ENCODE results near the gene DGAT2.

DGAT2 gene

DNA sequence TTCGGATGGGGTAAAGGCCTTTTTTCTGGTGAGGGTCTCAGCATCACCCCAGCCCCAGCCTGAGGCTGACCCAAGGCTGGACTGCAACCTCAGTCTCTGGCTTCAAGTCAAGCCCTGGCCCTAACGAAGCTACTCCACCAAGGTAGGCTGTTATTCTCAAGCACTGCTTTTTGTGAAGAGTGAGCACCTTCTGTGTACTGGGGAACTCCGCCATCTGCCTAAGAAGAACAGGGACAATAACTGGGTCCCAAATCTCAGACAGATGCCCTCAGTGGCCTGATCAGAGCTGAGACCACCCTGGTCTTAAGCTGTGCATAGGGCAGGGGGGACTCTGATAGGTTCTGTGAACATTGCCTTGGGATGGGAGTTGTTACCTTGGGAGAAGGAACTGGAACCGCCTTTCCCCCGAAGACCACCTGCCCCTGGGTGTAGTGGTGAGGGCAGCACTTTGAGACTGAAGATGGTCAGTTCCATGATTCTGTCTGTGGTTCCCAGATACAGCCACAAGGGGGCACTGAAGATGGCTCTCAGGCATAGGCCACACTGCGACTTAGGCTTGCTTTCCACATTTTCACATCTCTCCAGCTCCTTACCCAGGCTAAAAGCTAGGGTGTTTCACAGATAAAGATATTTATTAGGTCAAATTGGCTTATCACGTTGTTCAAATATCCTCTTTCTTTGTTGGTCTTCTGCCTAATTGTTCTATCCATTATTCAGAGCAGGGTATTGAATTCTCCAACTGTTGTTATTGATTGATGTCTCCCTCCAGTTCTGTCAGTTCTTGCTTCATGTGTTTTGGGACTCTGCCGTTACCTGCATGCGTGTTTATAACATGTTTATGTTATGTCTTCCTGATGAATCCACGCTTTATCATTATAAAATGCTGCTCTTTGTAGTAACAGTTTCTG lies 34.6 kb downstream of the DGAT2 start:
- DNase-seq = peak; percentile 19

DNA sequence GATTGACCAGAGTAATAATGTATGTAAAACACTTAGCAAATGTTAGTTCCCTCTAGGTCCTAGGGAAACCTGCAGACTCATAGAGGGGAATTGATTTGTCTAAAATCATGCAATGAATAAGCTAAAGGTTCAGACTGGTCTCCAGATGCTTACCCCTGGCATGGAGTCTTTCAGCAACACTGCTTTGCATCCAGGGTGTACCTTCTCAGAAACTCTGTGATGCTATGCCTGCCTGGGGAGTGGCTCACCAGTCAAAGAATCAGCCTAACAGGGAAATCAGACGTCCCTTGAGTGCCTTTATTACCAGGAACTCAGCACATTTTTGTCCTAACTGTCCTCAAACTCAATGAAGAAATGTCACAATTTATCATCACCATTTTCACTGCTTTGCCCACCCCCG lies 40.5 kb downstream of the DGAT2 start:
- no peak for DNase-seq

DNA sequence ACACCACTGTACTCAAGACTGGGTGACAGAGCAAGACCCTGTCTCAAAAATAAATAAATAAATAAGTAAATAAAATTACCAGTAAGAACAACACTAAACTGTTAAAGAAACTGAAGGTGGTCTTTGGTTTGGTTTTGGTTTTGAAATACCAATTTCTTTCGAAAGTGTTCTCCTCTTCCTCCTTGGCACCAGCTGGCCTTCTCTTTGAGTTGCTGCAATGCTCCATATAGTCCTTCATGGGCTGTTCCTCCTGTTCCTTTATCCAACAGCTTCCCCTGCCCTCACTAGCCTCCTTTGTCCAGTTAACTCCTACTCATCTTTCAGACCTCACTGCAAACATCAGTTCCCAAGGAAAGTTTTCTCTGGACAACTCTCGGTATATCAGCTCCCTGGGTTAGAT lies 41.4 kb downstream of the DGAT2 start:
- DNase-seq = peak; percentile 43

DNA sequence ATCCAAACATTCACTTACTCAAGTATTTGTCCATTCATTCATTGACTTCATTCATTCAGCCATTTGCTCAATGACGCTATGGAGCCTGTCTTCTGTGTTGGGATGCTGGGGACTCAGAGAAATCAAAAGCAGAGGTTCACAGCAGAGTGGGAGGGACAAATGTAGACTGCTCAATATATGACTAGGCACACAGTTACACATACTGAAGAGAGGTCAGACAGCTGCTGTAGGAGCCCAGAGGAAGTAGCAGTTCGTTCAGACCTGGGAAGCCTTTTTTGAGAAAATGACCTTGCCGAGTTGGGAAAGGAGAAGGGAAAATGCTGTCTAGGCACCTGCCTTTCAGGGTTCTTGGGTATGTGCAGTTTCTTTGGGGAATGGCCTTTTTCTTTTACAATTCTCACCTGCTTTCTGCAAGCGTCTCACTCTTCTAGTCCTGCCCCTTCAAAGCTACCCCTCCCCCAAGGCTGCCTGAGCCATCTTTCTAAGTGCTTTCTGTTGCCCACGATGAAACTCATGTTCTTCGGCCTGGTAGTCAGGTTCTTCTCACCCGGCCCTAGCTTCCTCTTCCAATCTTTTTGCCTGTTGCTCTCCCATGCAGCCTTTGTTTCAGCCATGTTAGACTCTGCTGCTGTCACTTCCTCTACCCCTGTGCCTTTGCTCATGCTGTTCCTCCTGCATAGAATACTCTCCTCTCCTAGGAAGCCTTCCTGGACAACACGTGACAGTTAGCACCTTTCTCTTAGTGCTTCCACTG lies 42.2 kb downstream of the DGAT2 start:
- DNase-seq = peak; percentile 12

DNA sequence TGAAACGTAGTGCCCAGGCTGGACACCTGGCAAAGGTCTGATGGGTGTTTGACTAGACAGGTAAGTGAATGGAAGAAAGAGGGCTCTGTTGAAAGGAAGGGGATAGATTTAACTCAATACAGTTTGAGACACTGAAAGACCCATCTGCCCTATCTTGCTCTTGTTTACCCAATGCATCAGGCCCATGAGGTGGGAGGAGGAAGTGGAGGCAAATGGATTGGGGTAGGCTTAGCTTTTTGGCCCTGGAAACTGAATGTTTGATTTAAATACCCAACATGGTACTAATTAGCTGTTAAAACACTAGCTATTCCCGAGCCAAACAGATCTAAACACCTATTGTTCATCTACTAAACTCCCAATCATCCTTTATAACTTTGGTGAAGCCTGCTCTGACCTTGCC lies 42.9 kb downstream of the DGAT2 start:
- no peak for DNase-seq

DNA sequence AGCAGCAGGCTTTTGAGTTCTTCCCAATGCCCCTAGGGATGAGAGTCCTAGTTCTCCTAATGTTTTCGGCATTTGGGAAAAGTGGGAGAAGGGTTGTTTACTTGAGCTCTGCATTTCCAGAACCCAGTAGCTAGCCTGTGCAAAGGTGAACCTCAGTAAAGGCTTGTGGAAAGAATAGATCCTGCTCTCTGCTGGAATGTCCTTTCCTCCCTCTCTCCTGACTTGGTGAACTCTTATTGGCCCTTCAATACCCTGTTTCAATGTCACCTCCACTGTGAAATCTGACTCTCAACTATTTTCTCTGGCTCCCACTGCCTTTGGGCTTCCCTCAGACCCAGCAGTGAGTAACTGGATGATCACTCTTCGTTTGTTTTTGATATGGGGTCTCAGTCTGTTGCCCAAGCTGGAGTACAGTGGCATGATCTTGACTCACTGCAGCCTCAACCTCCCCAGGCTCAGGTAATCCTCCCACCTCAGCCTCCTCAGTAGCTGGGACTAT lies 44.0 kb downstream of the DGAT2 start:
- DNase-seq = no peak

DNA sequence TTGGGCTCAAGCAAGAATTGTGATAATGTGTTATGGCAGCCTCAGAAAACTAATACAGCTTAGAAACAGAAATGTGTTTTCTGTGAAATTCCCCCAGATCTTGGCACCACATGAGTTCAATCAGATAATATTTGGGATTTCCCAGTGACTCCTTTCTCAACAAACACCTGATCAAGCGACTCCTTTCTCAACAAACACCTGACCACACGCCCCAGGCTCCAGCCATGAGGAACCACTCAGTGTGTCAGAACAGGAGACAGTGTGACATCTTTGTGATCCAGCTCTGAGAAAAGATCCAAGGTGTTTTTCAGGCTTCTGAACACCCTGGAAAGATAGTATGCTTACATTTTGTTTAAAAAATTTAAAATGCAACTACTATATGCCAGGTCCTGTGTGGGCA lies 44.5 kb downstream of the DGAT2 start:
- DNase-seq = no peak

DNA sequence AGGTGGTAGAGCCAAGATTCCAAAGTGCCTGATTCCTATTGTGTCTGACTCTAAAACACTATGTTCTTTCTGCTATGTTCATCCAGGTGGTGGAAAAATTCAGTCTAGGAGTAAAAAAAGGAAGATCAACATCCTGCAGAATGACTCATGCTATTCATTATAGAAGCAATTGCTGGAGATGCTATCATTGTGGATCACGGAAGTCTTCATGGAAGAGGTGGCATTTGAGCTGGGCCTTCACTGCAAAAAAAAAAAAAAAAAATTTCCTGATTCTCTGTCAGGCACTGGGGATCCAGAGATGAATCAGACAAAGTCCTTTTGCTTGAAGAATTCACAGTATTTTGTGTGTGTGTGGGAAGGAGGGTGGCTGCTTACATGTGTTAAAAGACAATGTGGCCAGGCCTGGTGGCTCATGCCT lies 45.1 kb downstream of the DGAT2 start:
- no peak for DNase-seq

DNA sequence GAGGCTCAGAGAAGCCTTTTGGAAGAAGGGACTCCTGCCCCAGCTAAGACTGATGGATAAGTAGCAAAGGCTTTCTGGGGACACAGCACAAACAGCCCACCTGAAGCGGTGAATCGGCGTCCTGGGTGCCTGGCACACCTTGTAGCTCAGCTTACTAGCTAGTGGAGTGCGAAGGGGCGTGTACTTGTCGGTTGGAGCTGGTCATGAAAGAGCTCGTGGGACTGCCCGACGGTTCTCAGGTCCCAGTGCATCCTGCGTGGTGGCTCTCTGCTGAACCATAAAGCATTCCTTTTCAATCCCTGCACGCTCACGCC lies 45.7 kb downstream of the DGAT2 start:
- no peak for DNase-seq

DNA sequence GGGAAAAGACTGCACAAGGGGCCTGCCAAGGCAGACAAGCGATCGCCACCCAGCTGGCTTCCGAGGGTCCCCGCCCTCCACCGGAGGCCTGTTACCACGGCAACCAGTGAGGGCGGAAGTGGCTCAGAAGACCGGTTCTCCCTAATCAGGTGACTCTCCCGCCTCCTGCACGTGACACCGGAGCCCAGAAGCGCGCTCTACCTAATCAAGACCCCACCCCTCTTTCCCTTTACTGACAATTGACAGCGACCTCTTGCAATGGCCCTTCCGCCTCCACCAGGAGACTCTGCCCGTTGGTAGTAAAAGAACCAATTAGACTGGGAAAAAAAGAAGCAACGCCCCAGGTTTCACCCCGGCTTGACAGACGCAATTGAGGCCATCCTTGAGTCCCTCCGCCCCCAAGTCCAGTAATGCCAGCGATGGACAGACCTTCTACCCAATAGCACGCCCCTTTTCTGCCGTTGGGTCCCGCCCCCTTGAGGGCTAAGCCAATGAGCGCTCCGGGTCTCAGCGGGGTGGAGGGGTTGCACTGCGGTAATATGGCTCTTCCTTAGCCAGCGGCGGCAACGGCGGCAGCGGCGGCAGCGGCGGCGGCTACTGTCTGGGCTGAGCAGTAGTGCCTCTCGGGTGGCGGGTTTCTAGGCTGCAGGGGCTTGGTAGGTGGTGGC lies 46.2 kb downstream of the DGAT2 start, which contains the start of gene UVRAG:
UVRAG (plus strand) TSS at position 534 of the 668 bp plus-strand sequence. CDS start 198 bp downstream, outside the sequence.
- peak; percentile 98 for DNase-seq

DNA sequence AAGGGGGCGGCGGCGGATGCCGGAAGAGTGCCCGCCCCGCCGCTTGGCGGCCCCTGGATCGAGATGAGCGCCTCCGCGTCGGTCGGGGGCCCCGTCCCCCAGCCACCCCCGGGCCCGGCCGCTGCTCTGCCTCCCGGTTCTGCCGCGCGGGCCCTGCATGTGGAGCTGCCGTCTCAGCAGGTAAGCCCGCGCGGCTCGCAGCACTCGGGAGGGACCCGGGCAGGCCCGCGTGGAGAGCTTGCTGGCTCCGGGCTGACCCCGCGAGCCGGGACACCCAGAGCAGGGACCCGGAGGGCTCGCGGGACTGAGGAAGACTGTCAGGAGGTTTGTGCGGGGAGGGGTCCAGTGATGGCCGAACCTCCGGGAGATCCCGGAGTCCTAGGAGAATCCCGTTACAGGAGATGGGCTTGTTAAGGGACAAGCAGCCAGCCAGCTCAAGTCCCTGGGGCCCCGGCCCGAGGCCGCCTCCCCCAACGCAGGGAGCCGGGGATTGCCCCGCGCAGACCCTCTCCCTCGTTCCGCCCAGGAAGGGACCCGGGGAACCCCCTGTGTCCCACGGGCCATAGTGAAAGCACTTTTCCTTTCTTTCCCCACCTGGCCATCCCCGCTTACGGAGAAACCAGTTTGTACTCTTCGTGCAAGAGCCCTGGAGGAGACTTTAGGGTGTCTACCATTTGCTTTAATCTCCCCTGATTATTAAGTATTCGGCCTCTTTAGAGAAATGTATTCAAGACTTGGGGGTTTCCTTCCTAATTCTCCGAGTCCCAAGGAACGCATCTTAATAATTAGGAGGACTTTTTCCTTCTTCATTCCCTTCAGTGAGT lies 47.0 kb downstream of the DGAT2 start:
- DNase-seq = no peak

DNA sequence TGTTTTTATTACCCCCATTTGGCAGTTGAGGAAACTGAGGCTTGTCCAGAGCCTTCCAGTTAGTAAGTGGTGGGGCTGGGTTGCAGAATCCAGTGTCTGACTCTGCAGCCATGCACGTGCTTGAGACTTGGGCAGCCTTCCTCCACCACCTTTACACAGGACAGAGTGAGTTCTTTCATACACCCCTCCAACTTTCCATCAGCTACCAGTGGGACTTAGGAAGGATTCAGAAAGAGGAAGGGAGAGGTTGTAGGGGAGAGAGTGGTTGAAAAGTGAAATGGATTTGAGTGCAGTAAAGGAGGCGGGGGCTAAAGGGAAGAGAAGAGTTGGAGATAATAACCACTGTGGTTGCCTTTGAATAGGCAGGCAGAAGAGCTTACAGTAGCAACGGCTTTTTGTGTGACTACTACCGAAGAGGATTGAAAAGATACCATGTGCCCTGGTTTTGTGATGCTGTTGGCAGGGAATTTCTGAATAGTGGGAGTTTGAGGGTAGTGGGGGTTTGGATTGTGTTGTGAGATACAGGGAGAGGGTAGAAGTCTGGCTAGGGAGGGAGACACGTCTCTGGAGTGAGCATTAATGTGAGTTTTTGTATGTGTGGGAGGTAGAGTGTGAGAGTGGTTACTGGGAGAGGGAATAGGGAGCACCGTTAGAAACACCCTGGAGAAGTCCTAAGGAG lies 48.1 kb downstream of the DGAT2 start:
- peak; percentile 43 for DNase-seq

DNA sequence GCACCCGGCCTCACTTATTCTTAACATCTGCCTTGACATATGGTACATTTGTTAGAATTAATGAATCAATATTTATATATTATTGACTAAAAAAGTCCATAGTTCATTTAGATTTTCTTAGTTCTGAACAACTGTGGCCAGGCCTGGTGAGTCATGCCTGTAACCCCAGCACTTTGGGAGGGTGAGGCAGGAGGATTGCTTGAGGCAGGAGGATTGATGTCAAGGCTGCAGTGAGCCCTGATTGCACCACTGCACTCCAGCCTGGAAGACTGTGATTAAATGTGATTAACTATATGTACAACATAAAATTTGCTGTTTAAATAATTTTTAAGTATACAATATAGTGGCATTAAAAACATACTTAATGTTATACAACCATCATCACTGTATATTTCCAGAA lies 52.1 kb downstream of the DGAT2 start:
- no peak for DNase-seq

DNA sequence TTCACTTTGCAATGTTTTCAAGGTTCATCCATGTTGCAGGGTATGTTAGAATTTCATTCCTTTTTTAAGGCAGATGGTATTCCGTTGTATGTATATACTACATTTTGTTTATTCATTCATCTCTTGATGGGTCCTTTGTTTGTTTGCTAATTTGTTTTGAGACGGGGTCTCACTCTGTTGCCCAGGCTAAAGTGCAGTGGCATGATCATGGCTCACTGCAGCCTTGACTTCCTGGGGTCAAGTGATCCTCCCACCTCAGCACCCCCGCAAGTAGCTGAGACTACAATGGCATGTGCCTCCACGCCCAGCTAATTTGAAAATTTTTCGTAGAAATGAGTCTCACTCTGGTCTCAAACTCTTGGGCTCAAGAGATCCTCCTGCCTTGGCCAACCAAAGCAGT lies 52.6 kb downstream of the DGAT2 start:
- no peak for DNase-seq

DNA sequence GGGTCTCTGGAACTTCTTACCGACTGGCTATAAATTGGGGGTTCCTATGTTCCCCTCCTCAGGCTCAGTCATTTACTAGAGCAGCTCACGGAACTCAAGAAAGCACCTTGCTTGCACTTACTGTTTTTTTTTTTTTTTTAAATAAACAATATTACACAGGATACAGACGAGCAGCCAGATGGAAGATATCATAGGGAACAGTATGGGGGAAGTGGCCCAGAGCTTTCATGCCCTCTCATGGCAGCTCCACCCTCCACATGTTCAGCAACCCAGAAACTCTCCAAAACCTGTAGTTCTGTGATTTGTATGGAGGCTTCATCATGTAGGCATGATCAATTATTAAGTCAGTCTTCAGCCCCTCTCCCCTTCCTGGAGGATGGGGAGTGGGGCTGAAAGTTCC lies 54.0 kb downstream of the DGAT2 start:
- DNase-seq = no peak

DNA sequence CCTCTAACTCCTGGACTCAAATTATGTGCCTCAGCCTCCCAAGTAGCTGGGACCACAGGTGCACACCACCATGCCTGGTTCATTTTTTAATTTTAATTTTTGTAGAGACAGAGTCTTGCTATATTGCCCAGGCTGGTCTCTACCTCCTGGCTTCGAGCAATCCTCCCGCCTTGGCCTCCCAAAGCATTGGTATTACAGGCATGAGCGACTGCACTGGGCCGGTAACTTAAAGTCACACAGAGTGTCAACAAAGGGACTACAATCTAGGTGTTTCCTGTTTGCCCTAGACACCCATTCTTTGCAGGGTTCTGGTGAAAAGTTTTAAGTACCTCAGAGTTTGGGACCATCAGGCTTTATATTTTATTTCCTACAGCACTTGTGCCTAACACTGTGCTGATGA lies 54.8 kb downstream of the DGAT2 start:
- no peak for DNase-seq

DNA sequence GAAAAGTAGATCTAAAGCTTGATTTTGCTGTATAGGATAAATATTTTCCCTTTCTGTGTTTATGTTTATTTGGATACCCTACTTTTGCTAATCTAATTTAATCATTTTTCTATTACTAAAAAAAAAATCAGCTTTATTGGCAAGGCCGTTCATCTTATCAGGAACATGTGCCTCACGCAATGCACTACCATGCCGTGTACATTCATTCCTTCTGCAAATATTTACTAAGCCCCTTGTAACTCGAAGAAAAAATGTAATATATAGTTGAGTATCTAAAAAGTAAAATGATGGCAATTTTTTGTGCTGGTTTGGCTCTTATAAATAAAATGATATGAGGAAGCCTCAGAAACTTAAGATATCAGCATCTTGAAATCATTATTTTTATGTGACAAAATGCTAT lies 55.4 kb downstream of the DGAT2 start:
- no peak for DNase-seq

DNA sequence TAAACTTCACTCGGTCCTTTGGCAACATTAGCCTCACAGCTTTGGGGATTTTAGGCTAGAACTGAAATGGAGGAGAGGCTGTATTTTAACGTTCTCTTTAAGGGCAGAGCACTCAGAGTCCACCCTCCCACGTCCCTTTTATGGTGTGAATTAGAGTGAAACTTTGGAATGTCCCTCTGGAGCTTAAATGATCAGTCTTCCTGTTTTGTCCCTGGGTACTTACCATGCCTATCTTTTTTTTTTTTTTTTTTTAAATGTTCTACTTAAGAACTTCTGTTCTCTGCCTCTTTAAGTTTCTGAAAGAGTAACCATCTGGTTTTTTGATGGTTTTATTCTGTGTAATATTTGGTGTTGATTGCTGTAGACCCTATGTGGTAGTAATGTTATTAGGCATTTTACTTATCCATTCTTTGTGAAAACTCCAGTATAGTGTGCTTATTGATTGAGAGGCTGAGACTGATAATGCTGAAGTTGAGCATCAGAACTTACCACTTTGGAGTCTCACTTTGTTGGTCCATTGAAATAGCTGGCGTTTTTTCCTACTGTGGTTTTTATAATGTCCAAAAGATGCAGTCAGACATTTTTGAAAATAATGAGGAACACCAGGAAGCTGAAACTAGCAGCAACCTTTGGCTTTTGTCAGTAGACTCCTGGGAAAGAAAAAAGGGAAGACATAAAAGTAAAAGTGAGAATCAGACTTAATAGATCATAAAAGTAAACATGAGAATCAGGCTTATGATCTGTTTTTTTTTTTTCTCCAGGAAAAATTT lies 58.1 kb downstream of the DGAT2 start:
- DNase-seq = no peak

DNA sequence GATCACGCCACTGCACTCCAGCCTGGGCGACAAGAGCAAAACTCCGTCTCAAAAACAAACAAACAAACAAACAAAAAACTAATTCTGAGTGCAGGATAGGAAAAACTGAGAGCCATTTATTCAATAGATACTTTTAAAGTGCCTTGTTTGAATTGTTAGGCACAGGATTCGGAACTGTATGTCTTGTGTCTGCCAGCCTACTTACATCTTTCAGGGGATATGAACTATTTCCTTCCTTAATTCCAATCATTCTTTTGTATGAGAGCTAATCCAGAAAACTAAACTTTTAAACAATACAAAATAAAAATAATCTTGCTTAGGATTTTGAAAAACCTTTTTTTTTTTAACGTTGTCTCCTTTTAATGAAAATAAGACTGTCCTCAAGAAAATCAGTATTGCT lies 59.0 kb downstream of the DGAT2 start:
- DNase-seq = no peak

DNA sequence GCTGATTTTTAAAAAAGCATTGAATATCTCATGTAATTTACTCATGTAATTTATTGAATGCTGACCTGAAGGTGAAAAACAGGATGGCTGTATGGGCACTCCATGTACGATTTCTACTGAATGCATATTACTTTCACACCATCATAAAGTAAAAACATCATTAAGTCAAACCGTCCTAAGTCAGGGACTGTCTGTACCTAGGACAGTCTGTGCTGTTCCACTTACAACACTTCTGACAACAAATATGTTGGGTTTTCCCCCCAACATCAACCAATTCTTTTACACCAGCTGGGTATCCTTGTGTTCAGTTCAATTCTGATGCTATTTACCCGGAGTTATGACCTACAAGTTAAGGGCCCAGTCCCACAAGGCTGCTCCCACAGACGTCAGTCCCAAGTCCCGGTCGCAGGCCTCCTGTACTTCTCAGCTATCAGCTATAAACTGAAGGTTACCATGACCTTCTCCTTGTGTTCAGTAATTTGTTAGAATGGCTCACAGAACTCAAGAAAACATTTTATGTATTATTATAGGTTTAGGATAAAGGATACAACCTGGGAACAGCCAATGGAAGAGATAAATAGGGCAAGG lies 63.4 kb downstream of the DGAT2 start:
- no peak for DNase-seq

DNA sequence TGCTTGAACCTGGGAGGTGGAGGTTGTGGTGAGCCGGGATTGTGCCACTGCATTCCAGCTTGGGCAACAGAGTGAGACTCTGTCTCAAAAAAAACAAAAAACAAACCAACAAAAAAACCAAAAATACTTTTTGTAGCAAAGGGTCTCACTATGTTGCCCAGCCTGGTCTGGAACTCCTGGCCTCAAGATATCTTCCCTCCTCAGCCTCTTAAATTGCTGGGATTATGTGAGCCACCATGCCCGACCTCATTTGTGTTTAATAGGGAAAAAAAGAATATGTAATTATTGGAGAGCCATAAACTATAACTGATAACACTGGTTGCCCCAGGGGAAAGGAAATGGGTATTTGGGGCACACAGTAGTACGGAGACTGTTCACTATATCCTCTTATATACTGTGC lies 66.2 kb downstream of the DGAT2 start:
- no peak for DNase-seq
